Ishikawa (cell line): ENCODE results near the gene ST6GALNAC6.

Source experiments
- FOXM1 ChIP-seq: IDR thresholded peaks from 2 replicates; pipeline ENCODE4 v1.6.1; 2012; ENCODE audit warnings: low read depth, borderline replicate concordance
- MAX ChIP-seq: IDR thresholded peaks from 2 replicates; pipeline ENCODE4 v1.6.1; 2012
- TAF1 ChIP-seq: IDR thresholded peaks from 2 replicates; pipeline ENCODE4 v1.6.1; 2012; ENCODE audit warnings: low read depth, mild to moderate bottlenecking

- no peak for TF ChIP-seq MAX
- no peak for TF ChIP-seq TAF1
- no peak for TF ChIP-seq FOXM1
These were observed 21.3 kb downstream of the ST6GALNAC6 start for GRCh38 chr9:127878001-127878651.
